ENCODE data around the gene PELI1.

GRCh38 chr2:64124571-64124970, 19.6 kb downstream of the PELI1 start:
- TF ChIP-seq, protein P1, sequence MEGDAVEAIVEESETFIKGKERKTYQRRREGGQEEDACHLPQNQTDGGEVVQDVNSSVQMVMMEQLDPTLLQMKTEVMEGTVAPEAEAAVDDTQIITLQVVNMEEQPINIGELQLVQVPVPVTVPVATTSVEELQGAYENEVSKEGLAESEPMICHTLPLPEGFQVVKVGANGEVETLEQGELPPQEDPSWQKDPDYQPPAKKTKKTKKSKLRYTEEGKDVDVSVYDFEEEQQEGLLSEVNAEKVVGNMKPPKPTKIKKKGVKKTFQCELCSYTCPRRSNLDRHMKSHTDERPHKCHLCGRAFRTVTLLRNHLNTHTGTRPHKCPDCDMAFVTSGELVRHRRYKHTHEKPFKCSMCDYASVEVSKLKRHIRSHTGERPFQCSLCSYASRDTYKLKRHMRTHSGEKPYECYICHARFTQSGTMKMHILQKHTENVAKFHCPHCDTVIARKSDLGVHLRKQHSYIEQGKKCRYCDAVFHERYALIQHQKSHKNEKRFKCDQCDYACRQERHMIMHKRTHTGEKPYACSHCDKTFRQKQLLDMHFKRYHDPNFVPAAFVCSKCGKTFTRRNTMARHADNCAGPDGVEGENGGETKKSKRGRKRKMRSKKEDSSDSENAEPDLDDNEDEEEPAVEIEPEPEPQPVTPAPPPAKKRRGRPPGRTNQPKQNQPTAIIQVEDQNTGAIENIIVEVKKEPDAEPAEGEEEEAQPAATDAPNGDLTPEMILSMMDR (IDR thresholded peaks at IDR 0.05; ENCODE audit: poor library complexity, severe bottlenecking) = no peak
- TF ChIP-seq EZH2 (IDR thresholded peaks at IDR 0.05; ENCODE audit: borderline replicate concordance, insufficient read depth, low read length, poor library complexity, severe bottlenecking) = no peak
- TF ChIP-seq MXI1 (conservative IDR thresholded peaks at IDR 0.05; ENCODE audit: poor library complexity, severe bottlenecking) = no peak
- TF ChIP-seq EP300 (conservative IDR thresholded peaks at IDR 0.05; ENCODE audit: poor library complexity, severe bottlenecking) = no peak
- TF ChIP-seq, protein P2, sequence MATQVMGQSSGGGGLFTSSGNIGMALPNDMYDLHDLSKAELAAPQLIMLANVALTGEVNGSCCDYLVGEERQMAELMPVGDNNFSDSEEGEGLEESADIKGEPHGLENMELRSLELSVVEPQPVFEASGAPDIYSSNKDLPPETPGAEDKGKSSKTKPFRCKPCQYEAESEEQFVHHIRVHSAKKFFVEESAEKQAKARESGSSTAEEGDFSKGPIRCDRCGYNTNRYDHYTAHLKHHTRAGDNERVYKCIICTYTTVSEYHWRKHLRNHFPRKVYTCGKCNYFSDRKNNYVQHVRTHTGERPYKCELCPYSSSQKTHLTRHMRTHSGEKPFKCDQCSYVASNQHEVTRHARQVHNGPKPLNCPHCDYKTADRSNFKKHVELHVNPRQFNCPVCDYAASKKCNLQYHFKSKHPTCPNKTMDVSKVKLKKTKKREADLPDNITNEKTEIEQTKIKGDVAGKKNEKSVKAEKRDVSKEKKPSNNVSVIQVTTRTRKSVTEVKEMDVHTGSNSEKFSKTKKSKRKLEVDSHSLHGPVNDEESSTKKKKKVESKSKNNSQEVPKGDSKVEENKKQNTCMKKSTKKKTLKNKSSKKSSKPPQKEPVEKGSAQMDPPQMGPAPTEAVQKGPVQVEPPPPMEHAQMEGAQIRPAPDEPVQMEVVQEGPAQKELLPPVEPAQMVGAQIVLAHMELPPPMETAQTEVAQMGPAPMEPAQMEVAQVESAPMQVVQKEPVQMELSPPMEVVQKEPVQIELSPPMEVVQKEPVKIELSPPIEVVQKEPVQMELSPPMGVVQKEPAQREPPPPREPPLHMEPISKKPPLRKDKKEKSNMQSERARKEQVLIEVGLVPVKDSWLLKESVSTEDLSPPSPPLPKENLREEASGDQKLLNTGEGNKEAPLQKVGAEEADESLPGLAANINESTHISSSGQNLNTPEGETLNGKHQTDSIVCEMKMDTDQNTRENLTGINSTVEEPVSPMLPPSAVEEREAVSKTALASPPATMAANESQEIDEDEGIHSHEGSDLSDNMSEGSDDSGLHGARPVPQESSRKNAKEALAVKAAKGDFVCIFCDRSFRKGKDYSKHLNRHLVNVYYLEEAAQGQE (IDR thresholded peaks at IDR 0.05; ENCODE audit: borderline replicate concordance) = no peak

All from neural cell (in vitro differentiated cells).